ENCODE measurements around the gene PLEKHA6.

The PLEKHA6 gene

GRCh38 chr1:204280099-204280961 lies 79.4 kb downstream of the PLEKHA6 start:
- no peak for DNase-seq (ENCODE audit: low spot score)
- no peak overlapping the region for H3K27ac ChIP-seq
- TF ChIP-seq CTCF (IDR thresholded peaks at IDR 0.05) = no peak

GRCh38 chr1:204278958-204279357 lies 80.8 kb downstream of the PLEKHA6 start:
- no peak for DNase-seq (ENCODE audit: low spot score)
- Histone ChIP-seq H3K27ac (no peak overlapping the region), H3K4me3 (no peak overlapping the region)
- no peak for TF ChIP-seq CTCF (IDR thresholded peaks at IDR 0.05)

More at GRCh38 chr1:204280099-204280961, 79.4 kb downstream of the PLEKHA6 start:
- no peak overlapping the region for H3K4me3 ChIP-seq

DNA sequence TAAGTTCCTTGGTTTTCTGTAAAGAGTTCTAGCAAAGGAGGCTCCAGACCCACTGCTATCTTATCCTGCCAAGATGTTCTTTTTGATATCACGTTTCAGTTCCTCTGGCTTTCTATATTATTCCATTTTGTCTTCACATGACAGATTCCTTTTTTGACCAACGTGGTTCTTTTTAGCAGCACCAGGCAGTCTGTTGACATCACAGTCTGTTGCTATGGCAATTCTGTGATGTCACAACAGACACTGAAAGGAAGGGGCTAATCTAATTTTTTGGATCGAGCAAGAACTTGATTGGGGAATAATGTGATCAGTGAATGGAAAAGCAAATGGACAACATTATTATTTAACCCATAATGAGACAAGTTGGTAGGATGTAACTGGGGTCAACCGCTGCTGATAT lies 81.5 kb downstream of the PLEKHA6 start:
- DNase-seq (ENCODE audit: low spot score) = no peak
- Histone ChIP-seq H3K27ac (no peak overlapping the region), H3K4me3 (no peak overlapping the region)
- no peak for TF ChIP-seq CTCF (IDR thresholded peaks at IDR 0.05)

DNA sequence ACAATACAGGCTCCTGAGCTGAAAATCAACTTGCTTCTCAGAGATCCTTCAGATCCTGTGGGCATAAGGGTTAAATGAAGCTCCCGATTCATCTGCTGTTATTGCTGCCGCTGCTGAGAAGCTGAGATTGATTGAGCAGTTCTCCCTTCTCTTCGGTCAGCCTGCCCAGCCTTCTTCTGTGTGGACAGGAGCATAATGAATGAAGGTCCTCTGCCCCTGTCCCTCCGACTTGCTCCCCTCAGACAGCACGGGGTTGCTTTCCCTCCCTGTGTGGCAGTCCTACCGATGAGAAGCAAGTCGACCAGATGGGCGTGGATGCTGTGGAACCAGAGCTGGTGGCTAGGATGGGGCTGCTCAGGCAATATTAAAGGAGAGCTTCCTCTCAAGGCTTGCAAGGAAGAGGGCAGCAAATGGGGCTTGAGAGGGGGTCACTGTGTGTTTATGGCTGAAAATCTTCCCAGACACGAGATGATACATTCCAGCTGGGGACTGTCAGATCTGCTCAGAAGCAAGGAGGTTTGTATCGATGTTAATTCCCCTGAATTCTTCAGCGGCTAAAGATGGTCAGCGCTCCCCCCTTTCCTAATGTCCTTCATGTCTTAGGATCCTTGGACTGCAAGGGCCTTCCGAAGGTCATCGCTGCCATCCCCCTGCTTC lies 82.0 kb downstream of the PLEKHA6 start:
- no peak for DNase-seq (ENCODE audit: low spot score)
- Histone ChIP-seq H3K4me3 (no peak overlapping the region), H3K27ac (no peak overlapping the region)
- TF ChIP-seq CTCF (IDR thresholded peaks at IDR 0.05) = no peak

DNA sequence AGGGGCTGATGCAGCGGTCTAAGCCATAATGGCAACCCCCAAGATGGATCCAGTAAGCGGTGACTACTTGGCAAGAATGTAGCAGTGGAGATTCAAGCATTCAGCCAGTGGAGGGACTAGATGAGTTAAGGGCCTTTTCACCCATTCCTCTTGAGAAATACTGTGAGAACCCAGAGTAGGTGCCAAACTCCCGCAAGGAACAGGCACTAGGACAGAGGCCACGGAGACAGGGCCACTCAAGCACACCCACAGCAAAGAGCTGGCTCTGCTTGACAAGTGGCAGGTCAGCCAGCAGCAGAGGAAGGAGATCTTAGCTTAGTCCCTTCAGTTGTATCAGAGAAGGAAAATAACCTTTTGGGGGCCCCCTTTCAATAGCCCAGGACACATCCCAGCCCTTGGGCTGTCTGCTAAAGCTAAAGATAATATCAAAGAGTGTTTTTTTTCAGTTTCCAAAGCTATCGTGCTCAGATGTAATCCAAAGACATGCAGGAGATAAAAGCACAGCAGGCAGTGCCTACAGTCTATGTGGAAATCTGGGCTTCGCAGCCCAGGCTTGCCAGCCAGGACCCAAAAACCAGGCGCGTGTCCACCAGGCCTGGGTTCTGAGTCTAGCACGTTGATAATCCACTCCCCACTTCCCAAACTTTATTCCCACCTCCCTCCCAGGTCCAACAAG lies 83.9 kb downstream of the PLEKHA6 start:
- H3K4me3 ChIP-seq = no peak overlapping the region
- H3K27ac ChIP-seq = no peak overlapping the region
- no peak for DNase-seq (ENCODE audit: low spot score)
- TF ChIP-seq CTCF (IDR thresholded peaks at IDR 0.05) = no peak

- no peak for DNase-seq (ENCODE audit: low spot score)
- no peak overlapping the region for H3K4me3 ChIP-seq
- TF ChIP-seq CTCF (IDR thresholded peaks at IDR 0.05) = no peak
- no peak overlapping the region for H3K27ac ChIP-seq
Observed at GRCh38 chr1:204274446-204274845, 85.3 kb downstream of the PLEKHA6 start.
